GM18873 (cell line): Measurements from ENCODE around the gene BCAS1.
"Not testable (repeated sequence)": the region's sequence is repeated elsewhere in the genome, so short reads cannot be mapped to it uniquely, and the experiment has no call there.

ENCODE experiments used
- ATAC-seq: cut with Tn5 transposase; IDR thresholded peaks from one replicate; pipeline ENCODE4 v1.9.1; 2021; ENCODE audit warnings: mild to moderate bottlenecking, moderate library complexity, moderate number of reproducible peaks; ENCODE audit not compliant: unreplicated experiment, low FRiP score

BCAS1 gene

GRCh38 chr20:53994088-53994487, 76.3 kb downstream of the BCAS1 start:
- no peak for ATAC-seq

DNA sequence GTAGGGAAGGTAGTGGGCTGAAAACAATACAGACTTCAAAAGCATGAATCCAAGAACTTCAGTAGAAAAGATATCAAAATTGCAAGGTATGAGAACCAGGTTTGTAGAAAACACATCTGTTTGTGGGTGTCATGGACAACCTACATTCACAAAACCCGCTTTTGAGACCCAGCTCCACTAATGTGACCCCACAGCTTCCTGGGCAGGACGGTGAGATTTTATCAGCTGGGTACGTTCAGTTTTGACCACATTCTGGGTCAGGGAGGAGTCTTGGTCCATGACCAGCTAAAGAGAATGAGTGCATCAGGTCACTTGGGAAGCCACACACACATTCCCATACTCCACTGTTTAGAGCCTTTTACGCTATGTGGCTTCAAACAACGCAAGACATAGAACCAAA, 77.1 kb downstream of the BCAS1 start:
- no peak for ATAC-seq

- no peak for ATAC-seq
Measured at GRCh38 chr20:53990768-53991450, 79.5 kb downstream of the BCAS1 start.

DNA sequence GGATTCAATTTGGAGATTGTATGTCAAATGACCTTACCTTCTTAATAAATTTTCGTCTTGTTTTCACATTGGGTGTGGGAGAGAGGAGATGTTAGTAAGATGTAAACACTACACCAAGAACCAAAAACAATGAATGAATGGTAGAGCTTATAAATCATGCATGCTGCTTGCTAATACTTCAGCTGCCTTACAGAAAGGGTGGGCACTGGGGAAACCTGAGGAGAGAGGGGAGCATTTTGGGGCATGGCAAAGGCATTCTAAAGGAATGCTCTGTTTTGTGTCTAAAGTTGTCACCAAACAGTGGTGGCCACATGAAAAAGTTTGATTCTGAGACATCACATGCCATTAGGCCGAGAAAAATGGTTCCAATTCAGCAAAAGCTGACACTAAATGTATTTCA, 80.4 kb downstream of the BCAS1 start:
- ATAC-seq: no peak

GRCh38 chr20:53989401-53989800, 81.0 kb downstream of the BCAS1 start:
- no peak for ATAC-seq

GRCh38 chr20:53986037-53986650, 84.2 kb downstream of the BCAS1 start:
- ATAC-seq: no peak

- ATAC-seq: no peak
Measured at GRCh38 chr20:53985150-53985518, 85.3 kb downstream of the BCAS1 start.

- no peak for ATAC-seq
Measured at GRCh38 chr20:53984356-53985149, 85.8 kb downstream of the BCAS1 start.

DNA sequence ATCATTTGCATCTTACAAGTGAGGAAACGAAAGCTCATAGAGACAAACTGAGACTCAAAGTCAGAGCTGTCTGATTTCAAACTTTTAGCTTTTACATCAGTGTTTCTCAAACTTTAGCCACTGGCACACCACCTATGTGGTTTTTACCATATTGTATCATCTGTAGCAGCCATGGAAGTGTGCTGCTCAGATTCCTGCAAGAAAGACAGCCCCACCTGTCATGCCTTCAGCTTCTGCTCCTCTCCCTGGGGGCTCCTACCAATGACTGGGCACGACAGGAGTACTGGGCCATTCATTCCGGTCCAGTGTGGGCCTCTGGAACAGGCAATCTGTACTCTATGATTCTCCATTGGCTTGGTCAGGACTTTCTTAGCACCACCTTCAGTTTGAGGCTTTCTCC, 87.0 kb downstream of the BCAS1 start:
- ATAC-seq: no peak

- no peak for ATAC-seq
Measured at GRCh38 chr20:53982624-53983023, 87.8 kb downstream of the BCAS1 start.

DNA sequence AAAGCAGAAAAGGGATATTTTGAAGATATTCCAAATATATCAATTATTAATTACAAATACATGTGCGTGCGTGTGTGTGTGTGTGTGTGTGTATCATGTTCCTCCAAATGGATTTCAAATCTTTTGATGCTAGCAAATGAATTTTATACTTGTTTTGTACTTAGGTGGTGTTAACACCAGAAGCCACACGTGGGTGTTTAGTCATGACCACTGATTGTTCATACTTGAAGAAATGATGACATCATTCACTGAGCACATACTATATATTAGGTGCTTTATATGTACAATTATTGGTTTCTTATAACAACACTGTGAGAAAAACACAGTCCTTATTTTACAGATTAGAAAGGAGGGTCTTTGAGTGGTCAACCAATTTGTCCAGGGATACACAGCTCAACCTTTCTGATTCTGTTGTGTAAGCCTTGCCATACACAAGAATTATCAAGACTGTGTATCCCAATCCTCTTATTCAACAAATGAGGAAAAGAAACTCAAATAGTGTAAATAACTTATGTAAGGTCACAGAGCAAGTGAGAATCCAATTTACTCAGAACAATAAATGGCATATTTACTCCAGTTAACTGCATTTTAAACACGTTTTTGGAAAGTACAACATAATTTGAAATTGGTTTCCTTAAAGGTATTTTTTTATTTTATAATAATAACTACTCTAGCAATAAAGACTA, 88.5 kb downstream of the BCAS1 start:
- ATAC-seq: no peak

GRCh38 chr20:53981130-53981529, 89.3 kb downstream of the BCAS1 start:
- no peak for ATAC-seq

GRCh38 chr20:53980031-53980465, 90.3 kb downstream of the BCAS1 start:
- no peak for ATAC-seq

GRCh38 chr20:53978497-53978896, 91.9 kb downstream of the BCAS1 start:
- ATAC-seq: no peak

GRCh38 chr20:53977391-53977790, 93.0 kb downstream of the BCAS1 start:
- no peak for ATAC-seq

- ATAC-seq: no peak
Measured at GRCh38 chr20:53975761-53976160, 94.6 kb downstream of the BCAS1 start.

DNA sequence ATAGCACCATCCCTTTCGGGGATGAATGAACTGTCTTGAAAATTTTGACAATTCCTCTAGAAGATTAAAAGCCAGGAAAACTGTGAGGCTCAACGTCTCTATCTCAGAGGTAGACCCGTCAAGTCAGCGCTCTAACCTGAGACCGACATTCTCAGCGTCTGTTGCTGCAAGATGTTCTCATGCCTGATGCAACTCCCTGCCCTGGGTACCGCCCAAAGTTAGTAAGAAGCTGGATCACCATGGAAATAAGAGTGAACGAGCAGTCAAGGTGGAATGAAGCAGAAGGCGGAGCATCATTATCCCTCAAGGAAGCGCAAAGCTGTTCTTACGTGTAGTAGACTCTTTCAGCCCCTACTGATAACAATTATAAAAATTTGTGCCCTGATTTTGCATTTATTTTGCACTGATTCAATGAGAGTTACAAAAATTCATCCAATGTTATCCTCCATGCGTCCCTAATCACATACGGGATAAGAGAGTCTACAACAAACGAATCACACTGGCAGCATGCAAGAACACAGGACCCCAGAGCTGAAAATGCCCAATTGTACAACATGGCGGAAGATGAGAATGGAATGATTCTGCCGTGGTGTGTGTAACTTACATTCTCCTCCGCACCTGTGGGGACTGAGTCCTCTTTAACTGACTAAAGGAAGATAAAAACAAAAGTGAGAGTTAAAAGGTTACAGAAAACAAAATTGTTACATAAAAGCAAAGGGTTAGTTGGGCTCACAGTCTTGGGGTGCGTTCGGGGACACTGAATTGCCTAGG, 95.4 kb downstream of the BCAS1 start:
- no peak for ATAC-seq

DNA sequence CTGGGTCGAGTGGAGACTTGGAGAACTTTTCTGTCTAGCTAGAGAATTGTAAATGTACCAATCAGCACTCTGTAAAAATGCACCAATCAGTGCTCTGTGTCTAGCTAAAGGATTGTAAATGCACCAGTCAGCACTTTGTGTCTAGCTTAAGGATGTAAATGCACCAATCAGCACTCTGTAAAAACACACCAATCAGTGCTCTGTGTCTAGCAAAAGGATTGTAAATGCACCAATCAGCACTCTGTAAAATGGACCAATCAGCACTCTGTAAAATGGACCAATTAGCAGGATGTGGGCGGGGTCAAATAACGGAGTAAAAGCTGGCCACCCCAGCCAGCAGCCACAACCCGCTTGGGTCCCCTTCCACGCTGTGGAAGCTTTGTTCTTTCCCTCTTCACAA, 96.5 kb downstream of the BCAS1 start:
- ATAC-seq: not testable (repeated sequence)

- ATAC-seq: no peak
Measured at GRCh38 chr20:53972179-53972578, 98.2 kb downstream of the BCAS1 start.

- ATAC-seq: no peak
Measured at GRCh38 chr20:53971096-53971683, 99.2 kb downstream of the BCAS1 start.
